Gastroesophageal sphincter (tissue), 4 donors: Measurements from ENCODE around the gene PHLDA2. TPM values are rescaled to one million over a fixed set of nuclear protein-coding genes. Genes with fewer than 3 reads are reported as not detected.

Source experiments
- ATAC-seq: fragments of 150-250 bp; one replicate; pipeline ENCODE4 v1.9.1; 2016; ENCODE audit warnings: mild to moderate bottlenecking, moderate library complexity
- H3K27ac ChIP-seq, 4 donors: fragments of 200-600 bp; sonication (generic) in 3 of 4; 1 replicate in 3 of 4; 2 replicates in 1 of 4; pipeline ENCODE4 v1.5.1; 2016 to 2019
- H3K27me3 ChIP-seq: fragments of 200-600 bp; sonication (generic); one replicate; pipeline ENCODE4 v1.5.1; 2019
- H3K36me3 ChIP-seq, 2 donors: fragments of 200-600 bp; sonication (generic); one replicate each; pipeline ENCODE4 v1.5.1; 2019; ENCODE audit warnings: control low read depth in 1 of 2
- H3K4me1 ChIP-seq, 3 donors: fragments of 200-600 bp; sonication (generic); 1 replicate in 2 of 3; 2 replicates in 1 of 3; pipeline ENCODE4 v1.5.1; 2016 to 2019; ENCODE audit warnings: control low read depth in 2 of 3
- H3K4me3 ChIP-seq, 2 donors: fragments of 200-600 bp; sonication (generic); one replicate each; pipeline ENCODE4 v1.5.1; 2019; ENCODE audit warnings: mild to moderate bottlenecking in 1 of 2, moderate library complexity in 1 of 2
- H3K9me3 ChIP-seq, 3 donors: fragments of 200-600 bp; sonication (generic); one replicate each; pipeline ENCODE4 v1.5.1; 2017 to 2019; ENCODE audit warnings: control low read depth in 2 of 3
- EP300 ChIP-seq: sonication (generic); formaldehyde crosslinking; IDR thresholded peaks from one replicate; pipeline ENCODE4 v1.6.1; 2017; ENCODE audit warnings: antibody characterized with exemption, mild to moderate bottlenecking
- POLR2A ChIP-seq, 2 donors: fragments of 450-650 bp; IDR thresholded peaks; one replicate each; pipeline ENCODE4 v1.6.1; 2017; ENCODE audit warnings: antibody characterized with exemption in 2 of 2, mild to moderate bottlenecking in 2 of 2, moderate library complexity in 1 of 2
- POLR2AphosphoS5 ChIP-seq: sonication (generic); formaldehyde crosslinking; IDR thresholded peaks from one replicate; pipeline ENCODE4 v1.6.1; 2017; ENCODE audit warnings: antibody characterized with exemption
- WGBS, 2 donors: methylation state at CpG; one replicate each; pipeline ENCODE4 v1.1.5; 2018; ENCODE audit warnings: low coverage in 1 of 2; 5-methylcytosine and 5-hydroxymethylcytosine counted together
- total RNA-seq, 4 donors: library from RNA; depleted of rRNA; stranded (reverse); fragments of >200 nt; gene quantifications; one replicate each; pipeline ENCODE4 v1.1.0, GENCODE V29; 2016
- TF ChIP-seq, protein P1 (sequence below), 4 experiments: fragments of 200-600 bp in 2 of 4; fragments of 450-650 bp in 2 of 4; sonication (generic) in 1 of 4; IDR thresholded peaks; one replicate each; pipeline ENCODE4 v1.5.1; 2017 to 2019; ENCODE audit warnings: antibody characterized with exemption in 4 of 4, mild to moderate bottlenecking in 2 of 4, moderate library complexity in 2 of 4

PHLDA2 gene
- total RNA-seq, 4 donors from 2014 or later = 0.82 to 5.0 (median 1.9) TPM; not detected in 1

DNA sequence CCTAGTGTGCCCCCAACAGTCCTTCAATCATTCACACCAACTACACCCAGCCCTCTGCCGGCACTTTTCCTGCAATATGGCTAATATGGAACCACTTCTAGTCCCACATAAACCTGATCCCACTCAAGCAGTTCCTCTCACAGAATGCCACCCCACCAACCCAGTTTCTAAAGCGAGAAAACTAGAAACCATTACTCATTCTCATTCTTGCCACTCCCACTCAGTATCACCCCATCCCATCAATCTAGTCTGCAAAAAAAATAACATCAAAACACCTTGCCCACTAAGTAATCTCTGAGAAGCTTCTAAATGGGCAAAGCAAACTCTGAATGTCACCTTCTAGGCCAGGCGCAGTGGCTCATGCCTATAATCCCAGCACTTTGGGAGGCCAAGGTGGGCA, 45.1 kb upstream of the PHLDA2 start:
- TF ChIP-seq POLR2A (IDR thresholded peaks at IDR 0.05) (no peak), POLR2AphosphoS5 (no peak), EP300 (no peak)
- TF ChIP-seq, protein P1, sequence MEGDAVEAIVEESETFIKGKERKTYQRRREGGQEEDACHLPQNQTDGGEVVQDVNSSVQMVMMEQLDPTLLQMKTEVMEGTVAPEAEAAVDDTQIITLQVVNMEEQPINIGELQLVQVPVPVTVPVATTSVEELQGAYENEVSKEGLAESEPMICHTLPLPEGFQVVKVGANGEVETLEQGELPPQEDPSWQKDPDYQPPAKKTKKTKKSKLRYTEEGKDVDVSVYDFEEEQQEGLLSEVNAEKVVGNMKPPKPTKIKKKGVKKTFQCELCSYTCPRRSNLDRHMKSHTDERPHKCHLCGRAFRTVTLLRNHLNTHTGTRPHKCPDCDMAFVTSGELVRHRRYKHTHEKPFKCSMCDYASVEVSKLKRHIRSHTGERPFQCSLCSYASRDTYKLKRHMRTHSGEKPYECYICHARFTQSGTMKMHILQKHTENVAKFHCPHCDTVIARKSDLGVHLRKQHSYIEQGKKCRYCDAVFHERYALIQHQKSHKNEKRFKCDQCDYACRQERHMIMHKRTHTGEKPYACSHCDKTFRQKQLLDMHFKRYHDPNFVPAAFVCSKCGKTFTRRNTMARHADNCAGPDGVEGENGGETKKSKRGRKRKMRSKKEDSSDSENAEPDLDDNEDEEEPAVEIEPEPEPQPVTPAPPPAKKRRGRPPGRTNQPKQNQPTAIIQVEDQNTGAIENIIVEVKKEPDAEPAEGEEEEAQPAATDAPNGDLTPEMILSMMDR (IDR thresholded peaks at IDR 0.05) = no peak
- H3K36me3 ChIP-seq = peaks cover 4 to 100% of the 10 kb centered on the region in 2 donors
- no peak for ATAC-seq
- H3K4me1 ChIP-seq = no peaks in the 10 kb centered on the region
- WGBS, 2 donors = 70 to 100% methylated on average over 2 to 3 of the region's 3 CpGs
- no peaks in the 10 kb centered on the region for H3K9me3 ChIP-seq
- H3K27me3 ChIP-seq = no peaks in the 10 kb centered on the region
- no peak overlapping the region for H3K27ac ChIP-seq
- H3K4me3 ChIP-seq = no peak overlapping the region

DNA sequence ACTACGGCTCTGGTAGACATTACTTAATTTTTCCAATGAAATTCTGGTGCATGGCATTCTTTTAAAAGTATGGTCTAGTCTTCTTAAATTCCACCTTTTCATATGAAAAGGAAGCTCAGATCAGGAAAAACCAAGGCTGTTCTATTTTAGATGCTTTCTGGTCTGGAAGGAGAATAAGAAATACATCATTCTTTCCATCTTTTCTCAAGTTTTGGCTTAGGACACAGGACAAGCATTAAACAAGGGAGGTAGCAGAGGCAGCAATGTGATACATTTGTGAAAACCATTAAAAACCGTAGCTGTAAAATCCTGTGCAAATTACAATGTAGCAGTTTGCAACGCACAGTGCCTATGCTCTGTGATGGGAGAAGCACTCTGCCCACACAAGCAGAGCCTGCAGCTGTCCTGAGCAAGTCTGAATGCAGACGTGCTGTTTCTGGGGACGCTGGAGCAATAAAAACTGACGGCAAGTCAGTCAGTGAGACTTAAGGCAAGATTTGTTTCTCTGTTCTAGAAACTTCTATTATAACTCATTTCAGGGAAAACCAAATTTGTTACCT, 39.2 kb upstream of the PHLDA2 start:
- H3K27me3 ChIP-seq = no peaks in the 10 kb centered on the region
- no peaks in the 10 kb centered on the region for H3K9me3 ChIP-seq
- H3K27ac ChIP-seq = no peak overlapping the region
- no peak for TF ChIP-seq POLR2AphosphoS5
- WGBS, 2 donors = 48 to 77% methylated on average over 6 of the region's 6 CpGs
- H3K36me3 ChIP-seq = peaks cover 0 to 100% of the 10 kb centered on the region in 2 donors
- H3K4me3 ChIP-seq = no peak overlapping the region
- no peak for ATAC-seq
- H3K4me1 ChIP-seq = no peaks in the 10 kb centered on the region

DNA sequence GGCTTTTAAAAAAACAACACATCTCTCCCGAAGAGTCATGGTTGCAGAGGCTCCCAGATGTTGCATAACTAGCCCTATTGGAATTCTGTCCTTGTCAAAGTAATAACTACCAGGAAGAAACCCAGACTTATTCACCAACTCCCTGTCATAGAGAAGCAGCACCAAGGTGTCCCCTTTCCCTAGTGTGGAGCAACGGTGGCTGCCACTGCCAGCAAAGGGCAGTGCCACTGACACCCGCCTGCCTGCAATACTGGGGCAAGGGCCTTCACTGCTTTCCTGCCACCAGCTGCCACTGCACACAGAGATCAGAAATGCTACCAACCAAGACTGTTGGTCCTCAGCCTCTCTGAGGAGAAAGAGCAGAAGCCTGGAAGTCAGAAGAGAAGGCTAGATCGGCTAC, 35.6 kb upstream of the PHLDA2 start:
- Histone ChIP-seq H3K27me3 (no peaks in the 10 kb centered on the region), H3K27ac (no peak overlapping the region), H3K36me3 (peaks cover 0 to 100% of the 10 kb centered on the region in 2 donors), H3K4me3 (no peak overlapping the region), H3K9me3 (no peaks in the 10 kb centered on the region), H3K4me1 (no peaks in the 10 kb centered on the region)
- no peak for ATAC-seq
- TF ChIP-seq, protein P1 (IDR thresholded peaks at IDR 0.05) = no peak
- TF ChIP-seq POLR2AphosphoS5 (no peak), POLR2A (IDR thresholded peaks at IDR 0.05) (no peak), EP300 (no peak)
- WGBS, 2 donors = 50 to 57% methylated on average over 1 of the region's 4 CpGs

DNA sequence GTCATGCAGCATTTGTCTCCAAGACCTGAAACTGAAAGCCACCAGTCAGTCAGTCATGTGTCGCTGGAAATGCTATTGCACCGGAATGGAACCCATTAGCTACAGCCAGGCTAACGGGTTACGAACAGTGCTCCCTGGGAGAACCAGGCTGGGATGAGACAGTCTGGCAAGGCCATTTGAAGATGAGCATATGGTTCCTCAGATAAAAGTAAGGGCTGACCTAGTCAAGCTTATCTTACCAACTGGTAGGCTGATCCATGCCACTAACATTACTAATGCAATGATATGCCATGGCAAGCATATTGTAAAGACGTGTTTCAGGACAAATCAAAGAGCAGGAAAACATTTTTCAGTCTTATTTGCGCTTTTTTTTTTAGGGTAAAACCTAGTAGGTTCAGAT, 34.5 kb upstream of the PHLDA2 start:
- TF ChIP-seq, protein P1 (IDR thresholded peaks at IDR 0.05) = no peak
- TF ChIP-seq EP300 = no peak
- TF ChIP-seq POLR2AphosphoS5 = no peak
- no peak for TF ChIP-seq POLR2A (IDR thresholded peaks at IDR 0.05)
- Histone ChIP-seq H3K9me3 (no peaks in the 10 kb centered on the region), H3K27me3 (no peaks in the 10 kb centered on the region), H3K27ac (no peak overlapping the region), H3K4me3 (no peak overlapping the region), H3K36me3 (peaks cover 0 to 100% of the 10 kb centered on the region in 2 donors), H3K4me1 (no peaks in the 10 kb centered on the region)
- WGBS, 2 donors = 85 to 100% methylated on average over 2 to 4 of the region's 6 CpGs
- ATAC-seq = no peak

DNA sequence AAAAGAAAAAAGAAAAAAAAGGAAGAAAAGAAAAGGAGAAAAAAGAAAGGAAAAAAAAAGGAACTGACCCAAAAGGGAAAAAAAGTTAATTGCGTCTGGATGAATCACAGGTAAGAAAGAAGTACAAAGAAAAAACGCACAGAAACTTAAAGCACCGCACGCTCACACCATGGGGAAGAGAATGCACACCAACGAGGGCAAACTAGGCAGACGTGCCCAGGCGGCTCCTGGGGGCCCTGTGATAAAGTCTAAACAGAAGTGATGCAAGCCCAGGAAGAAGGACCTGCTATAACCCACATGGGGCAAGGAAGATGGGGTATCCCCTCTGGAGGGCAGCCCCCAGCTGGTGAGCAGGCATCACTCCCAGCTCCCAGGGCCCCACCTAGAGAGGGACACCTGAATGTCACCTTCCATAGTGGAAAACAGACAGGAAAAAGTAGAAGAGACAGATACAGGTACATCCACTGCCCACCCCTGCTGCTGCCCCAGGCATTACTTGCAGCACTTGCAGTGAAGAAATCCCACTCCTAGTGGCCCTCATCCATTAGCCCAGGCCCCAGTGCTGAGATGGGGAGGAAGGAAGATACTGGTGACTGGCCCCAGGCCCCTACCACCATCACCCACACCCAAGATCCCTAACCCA, 34.0 kb upstream of the PHLDA2 start:
- no peak overlapping the region for H3K4me3 ChIP-seq
- ATAC-seq = no peak
- H3K4me1 ChIP-seq = no peaks in the 10 kb centered on the region
- H3K9me3 ChIP-seq = no peaks in the 10 kb centered on the region
- 84% methylated on average over 7 of the region's 7 CpGs; no CpG with 5 or more reads in 1 of the 2 donors for WGBS, 2 donors
- TF ChIP-seq EP300 (no peak), POLR2AphosphoS5 (no peak), POLR2A (IDR thresholded peaks at IDR 0.05) (no peak)
- TF ChIP-seq, protein P1 (IDR thresholded peaks at IDR 0.05) = no peak
- H3K27ac ChIP-seq = no peak overlapping the region
- peaks cover 0 to 100% of the 10 kb centered on the region in 2 donors for H3K36me3 ChIP-seq
- H3K27me3 ChIP-seq = no peaks in the 10 kb centered on the region
